Measurements from ENCODE around the gene AEN.

Gene AEN

GRCh38 chr15:88661761-88662556 lies 40.8 kb downstream of the AEN start:
- Histone ChIP-seq H3K4me1 (ENCODE audit: insufficient read depth, insufficient read length) (peaks cover 8% of the 10 kb centered on the region), H3K9ac (ENCODE audit: insufficient read length, low read depth) (no peak overlapping the region), H3K4me3 (ENCODE audit: insufficient read length, low read depth) (no peak overlapping the region), H3K27me3 (ENCODE audit: insufficient read depth, insufficient read length) (no peaks in the 10 kb centered on the region), H3K36me3 (ENCODE audit: insufficient read depth, insufficient read length, low read length) (no peaks in the 10 kb centered on the region), H3K9me3 (ENCODE audit: insufficient read depth, low read length) (0 out of 2 replicates have a peak, but pooled peaks cover 6% of the 10 kb centered on the region)
- DNase-seq (ENCODE audit: low read depth, low spot score), result no peak
- TF ChIP-seq SUZ12 (IDR thresholded peaks at IDR 0.05; ENCODE audit: extremely low read depth, insufficient read depth, insufficient read length) (no peak), YY1 (IDR thresholded peaks at IDR 0.05; ENCODE audit: insufficient read depth, insufficient read length) (no peak), ZNF274 (IDR thresholded peaks at IDR 0.05; ENCODE audit: low read depth, low read length) (no peak)

GRCh38 chr15:88663141-88663621 lies 42.0 kb downstream of the AEN start:
- no peaks in the 10 kb centered on the region for H3K4me1 ChIP-seq (ENCODE audit: insufficient read depth, insufficient read length)
- no peak overlapping the region for H3K4me3 ChIP-seq (ENCODE audit: insufficient read length, low read depth)
- H3K9ac ChIP-seq (ENCODE audit: insufficient read length, low read depth), result no peak overlapping the region
- no peaks in the 10 kb centered on the region for H3K27me3 ChIP-seq (ENCODE audit: insufficient read depth, insufficient read length)
- no peaks in the 10 kb centered on the region for H3K36me3 ChIP-seq (ENCODE audit: insufficient read depth, insufficient read length, low read length)
- no peak for DNase-seq (ENCODE audit: low read depth, low spot score)
- TF ChIP-seq YY1 (IDR thresholded peaks at IDR 0.05; ENCODE audit: insufficient read depth, insufficient read length) (no peak), SUZ12 (IDR thresholded peaks at IDR 0.05; ENCODE audit: extremely low read depth, insufficient read depth, insufficient read length) (no peak), ZNF274 (IDR thresholded peaks at IDR 0.05; ENCODE audit: low read depth, low read length) (no peak)
- 0 out of 2 replicates have a peak, but pooled peaks cover 6% of the 10 kb centered on the region for H3K9me3 ChIP-seq (ENCODE audit: insufficient read depth, low read length)

- Histone ChIP-seq H3K9ac (ENCODE audit: insufficient read length, low read depth) (no peak overlapping the region), H3K36me3 (ENCODE audit: insufficient read depth, insufficient read length, low read length) (no peaks in the 10 kb centered on the region), H3K9me3 (ENCODE audit: insufficient read depth, low read length) (0 out of 2 replicates have a peak, but pooled peaks cover 6% of the 10 kb centered on the region), H3K4me1 (ENCODE audit: insufficient read depth, insufficient read length) (no peaks in the 10 kb centered on the region), H3K27me3 (ENCODE audit: insufficient read depth, insufficient read length) (no peaks in the 10 kb centered on the region), H3K4me3 (ENCODE audit: insufficient read length, low read depth) (no peak overlapping the region)
- DNase-seq (ENCODE audit: low read depth, low spot score), result no peak
- no peak for TF ChIP-seq YY1 (IDR thresholded peaks at IDR 0.05; ENCODE audit: insufficient read depth, insufficient read length)
- TF ChIP-seq ZNF274 (IDR thresholded peaks at IDR 0.05; ENCODE audit: low read depth, low read length), result no peak
- TF ChIP-seq SUZ12 (IDR thresholded peaks at IDR 0.05; ENCODE audit: extremely low read depth, insufficient read depth, insufficient read length), result no peak
Observed at GRCh38 chr15:88664151-88664778, 43.1 kb downstream of the AEN start.

- TF ChIP-seq ZNF274 (IDR thresholded peaks at IDR 0.05; ENCODE audit: low read depth, low read length) (no peak), SUZ12 (IDR thresholded peaks at IDR 0.05; ENCODE audit: extremely low read depth, insufficient read depth, insufficient read length) (no peak), YY1 (IDR thresholded peaks at IDR 0.05; ENCODE audit: insufficient read depth, insufficient read length) (no peak)
- Histone ChIP-seq H3K9me3 (ENCODE audit: insufficient read depth, low read length) (no peaks in the 10 kb centered on the region), H3K9ac (ENCODE audit: insufficient read length, low read depth) (no peak overlapping the region), H3K27me3 (ENCODE audit: insufficient read depth, insufficient read length) (no peaks in the 10 kb centered on the region), H3K4me3 (ENCODE audit: insufficient read length, low read depth) (no peak overlapping the region), H3K4me1 (ENCODE audit: insufficient read depth, insufficient read length) (no peaks in the 10 kb centered on the region), H3K36me3 (ENCODE audit: insufficient read depth, insufficient read length, low read length) (no peaks in the 10 kb centered on the region)
- DNase-seq (ENCODE audit: low read depth, low spot score), result no peak
Observed at GRCh38 chr15:88674661-88675060, 53.5 kb downstream of the AEN start.

GRCh38 chr15:88678755-88679154 lies 57.6 kb downstream of the AEN start:
- no peak for TF ChIP-seq SUZ12 (IDR thresholded peaks at IDR 0.05; ENCODE audit: extremely low read depth, insufficient read depth, insufficient read length)
- no peak for TF ChIP-seq YY1 (IDR thresholded peaks at IDR 0.05; ENCODE audit: insufficient read depth, insufficient read length)
- no peak for TF ChIP-seq ZNF274 (IDR thresholded peaks at IDR 0.05; ENCODE audit: low read depth, low read length)
- no peak overlapping the region for H3K4me3 ChIP-seq (ENCODE audit: insufficient read length, low read depth)
- no peak for DNase-seq (ENCODE audit: low read depth, low spot score)
- H3K9me3 ChIP-seq (ENCODE audit: insufficient read depth, low read length), result no peaks in the 10 kb centered on the region
- no peaks in the 10 kb centered on the region for H3K36me3 ChIP-seq (ENCODE audit: insufficient read depth, insufficient read length, low read length)
- no peak overlapping the region for H3K9ac ChIP-seq (ENCODE audit: insufficient read length, low read depth)
- no peaks in the 10 kb centered on the region for H3K27me3 ChIP-seq (ENCODE audit: insufficient read depth, insufficient read length)
- H3K4me1 ChIP-seq (ENCODE audit: insufficient read depth, insufficient read length), result no peaks in the 10 kb centered on the region

GRCh38 chr15:88680241-88681001 lies 59.3 kb downstream of the AEN start:
- TF ChIP-seq ZNF274 (IDR thresholded peaks at IDR 0.05; ENCODE audit: low read depth, low read length) (no peak), YY1 (IDR thresholded peaks at IDR 0.05; ENCODE audit: insufficient read depth, insufficient read length) (no peak), SUZ12 (IDR thresholded peaks at IDR 0.05; ENCODE audit: extremely low read depth, insufficient read depth, insufficient read length) (no peak)
- Histone ChIP-seq H3K4me1 (ENCODE audit: insufficient read depth, insufficient read length) (no peaks in the 10 kb centered on the region), H3K27me3 (ENCODE audit: insufficient read depth, insufficient read length) (no peaks in the 10 kb centered on the region), H3K36me3 (ENCODE audit: insufficient read depth, insufficient read length, low read length) (no peaks in the 10 kb centered on the region), H3K4me3 (ENCODE audit: insufficient read length, low read depth) (no peak overlapping the region), H3K9me3 (ENCODE audit: insufficient read depth, low read length) (no peaks in the 10 kb centered on the region), H3K9ac (ENCODE audit: insufficient read length, low read depth) (no peak overlapping the region)
- DNase-seq (ENCODE audit: low read depth, low spot score), result no peak

All from NT2/D1 (cell line).